WTC11 (cell line): ENCODE results near the gene RPH3AL.

ENCODE experiments used
- ATF1 ChIP-seq: sonication (generic); formaldehyde crosslinking; IDR thresholded peaks from 2 replicates; pipeline ENCODE4 v1.8.1; 2023; ENCODE audit warnings: mild to moderate bottlenecking, moderate library complexity, missing genetic modification reagents
- CTCF ChIP-seq: fragments of 200-600 bp; IDR thresholded peaks from 2 replicates; pipeline ENCODE4 v1.8.0; 2022; ENCODE audit warnings: antibody characterized with exemption
- ETV6 ChIP-seq: sonication (generic); formaldehyde crosslinking; IDR thresholded peaks from 2 replicates; pipeline ENCODE4 v1.8.1; 2022; ENCODE audit warnings: mild to moderate bottlenecking, missing genetic modification reagents
- JUN ChIP-seq: sonication (generic); formaldehyde crosslinking; IDR thresholded peaks from 2 replicates; pipeline ENCODE4 v1.8.0; 2023; ENCODE audit warnings: mild to moderate bottlenecking, missing genetic modification reagents
- NFYB ChIP-seq: sonication (generic); formaldehyde crosslinking; conservative IDR thresholded peaks from 2 replicates; pipeline ENCODE4 v1.8.0; 2022; ENCODE audit warnings: low read depth, missing genetic modification reagents
- NR2C2 ChIP-seq: sonication (generic); formaldehyde crosslinking; IDR thresholded peaks from 2 replicates; pipeline ENCODE4 v1.8.0; 2022; ENCODE audit warnings: mild to moderate bottlenecking, missing genetic modification reagents
- SP1 ChIP-seq: sonication (generic); formaldehyde crosslinking; conservative IDR thresholded peaks from 2 replicates; pipeline ENCODE4 v1.8.1; 2022; ENCODE audit warnings: missing genetic modification reagents
- TP53 ChIP-seq: sonication (generic); formaldehyde crosslinking; IDR thresholded peaks from 2 replicates; pipeline ENCODE4 v1.8.1; 2023; ENCODE audit warnings: mild to moderate bottlenecking, missing genetic modification reagents
- USF2 ChIP-seq: sonication (generic); formaldehyde crosslinking; IDR thresholded peaks from 2 replicates; pipeline ENCODE4 v1.8.1; 2023; ENCODE audit warnings: mild to moderate bottlenecking, missing genetic modification reagents, moderate library complexity
- ZBTB21 ChIP-seq: sonication (generic); formaldehyde crosslinking; IDR thresholded peaks from 2 replicates; pipeline ENCODE4 v1.8.1; 2023; ENCODE audit warnings: mild to moderate bottlenecking, missing genetic modification reagents, borderline replicate concordance
- ZNF512 ChIP-seq: sonication (generic); formaldehyde crosslinking; IDR thresholded peaks from 2 replicates; pipeline ENCODE4 v1.8.1; 2022; ENCODE audit warnings: missing genetic modification reagents, borderline replicate concordance

DNA sequence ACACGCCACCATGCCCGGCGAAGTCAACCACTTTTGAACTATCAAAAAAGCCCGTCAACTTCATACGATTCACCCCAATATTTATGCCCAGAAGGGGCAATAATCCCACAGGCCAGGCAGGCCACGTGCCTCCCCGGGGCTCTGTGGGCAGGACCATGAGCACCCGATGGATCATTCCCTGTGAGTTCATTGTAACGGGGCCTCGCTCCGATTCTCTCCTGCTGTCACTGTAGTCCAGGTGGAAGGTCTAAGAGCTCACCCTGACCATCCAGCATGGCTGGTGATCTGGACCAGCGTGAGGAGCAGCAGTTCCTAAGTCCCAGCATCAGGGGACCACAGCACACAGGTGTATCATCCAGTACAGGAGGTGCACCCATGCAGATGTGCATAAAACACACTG is 93.7 kb downstream of the RPH3AL start:
- TF ChIP-seq NFYB (CRISPR knock-in tag) (no peak), CTCF (no peak), USF2 (CRISPR knock-in tag) (no peak), ZNF512 (CRISPR knock-in tag) (no peak), TP53 (CRISPR knock-in tag) (no peak), JUN (no peak), SP1 (CRISPR knock-in tag) (no peak), ETV6 (no peak), ZBTB21 (CRISPR knock-in tag) (no peak), NR2C2 (CRISPR knock-in tag) (no peak), ATF1 (no peak)
